ENCODE data around the gene CLINT1. TPM values are rescaled to one million over a fixed set of nuclear protein-coding genes. Genes with fewer than 3 reads are reported as not detected.
"Not testable (repeated sequence)": the region's sequence is repeated elsewhere in the genome, so short reads cannot be mapped to it uniquely, and the experiment has no call there.

Gene CLINT1
- total RNA-seq, 1 experiment from 2014 or later: 69.6 TPM

GRCh38 chr5:157859227-157859575 is 256 bp upstream of the CLINT1 start:
- H3K4me3 ChIP-seq (ENCODE audit: low read depth, low read length, poor library complexity, severe bottlenecking): peak overlapping the region; percentile 98
- H3K27me3 ChIP-seq (replicated peaks; ENCODE audit: insufficient read depth, low read depth, low read length, poor library complexity): no peaks in the 10 kb centered on the region
- POLR2A ChIA-PET (ENCODE audit: low non-redundant PET): interaction anchor here (1.1 kb wide), 1 partner anchor 21 kb away, joined by 12 read pairs; no protein-coding TSS in a partner anchor
- no peak for TF ChIP-seq EZH2 (IDR thresholded peaks at IDR 0.05; ENCODE audit: borderline replicate concordance, low read depth, low read length, poor library complexity, severe bottlenecking)
- TF ChIP-seq CTCF (conservative IDR thresholded peaks at IDR 0.05; ENCODE audit: low read depth, low read length): no peak
- H3K9me3 ChIP-seq (ENCODE audit: low read depth, low read length, poor library complexity, severe bottlenecking): no peaks in the 10 kb centered on the region
- BruUV-seq (replicated peaks): no TSS peak
- H3K4me1 ChIP-seq (ENCODE audit: insufficient read depth, low read length, poor library complexity, severe bottlenecking): peaks cover 6% of the 10 kb centered on the region
- CTCF ChIA-PET: no interaction called here
- no peak for DNase-seq (ENCODE audit: low spot score)
- no peaks in the 10 kb centered on the region for H3K36me3 ChIP-seq (ENCODE audit: insufficient read depth, low read length, poor library complexity, severe bottlenecking)
- peak overlapping the region; percentile 96 for H3K27ac ChIP-seq (ENCODE audit: low read depth, low read length, poor library complexity, severe bottlenecking)
- intact Hi-C loops (cut with micrococcal nuclease; ENCODE audit: unreplicated experiment): loop anchor here (5.0 kb wide), 1 partner anchor 88 kb away; no protein-coding TSS in a partner anchor

- Histone ChIP-seq H3K27ac (ENCODE audit: low read depth, low read length, poor library complexity, severe bottlenecking) (peak overlapping the region; percentile 96), H3K4me3 (ENCODE audit: low read depth, low read length, poor library complexity, severe bottlenecking) (peak overlapping the region; percentile 98)
- BruUV-seq (replicated peaks): TSS peak; percentile 42
Observed at GRCh38 chr5:157857816-157858526, 974 bp downstream of the CLINT1 start.

GRCh38 chr5:157855404-157855994 is 3.4 kb downstream of the CLINT1 start:
- peak; percentile 69 for DNase-seq (ENCODE audit: low spot score)
- CTCF ChIA-PET: interaction anchor here (0.6 to 1.4 kb wide), 3 partner anchors 16 to 288 kb away, joined by 3 read pairs; no protein-coding TSS in a partner anchor
- Histone ChIP-seq H3K27me3 (replicated peaks; ENCODE audit: insufficient read depth, low read depth, low read length, poor library complexity) (no peaks in the 10 kb centered on the region), H3K36me3 (ENCODE audit: insufficient read depth, low read length, poor library complexity, severe bottlenecking) (no peaks in the 10 kb centered on the region), H3K27ac (ENCODE audit: low read depth, low read length, poor library complexity, severe bottlenecking) (no peak overlapping the region), H3K4me1 (ENCODE audit: insufficient read depth, low read length, poor library complexity, severe bottlenecking) (peaks cover 6% of the 10 kb centered on the region), H3K4me3 (ENCODE audit: low read depth, low read length, poor library complexity, severe bottlenecking) (no peak overlapping the region), H3K9me3 (ENCODE audit: low read depth, low read length, poor library complexity, severe bottlenecking) (no peaks in the 10 kb centered on the region)
- POLR2A ChIA-PET (ENCODE audit: low non-redundant PET): interaction anchor here (0.7 kb wide), 1 partner anchor 1927 kb away, joined by 3 read pairs; no protein-coding TSS in a partner anchor
- no TSS peak for BruUV-seq (replicated peaks)
- no peak for TF ChIP-seq EZH2 (IDR thresholded peaks at IDR 0.05; ENCODE audit: borderline replicate concordance, low read depth, low read length, poor library complexity, severe bottlenecking)
- TF ChIP-seq CTCF (conservative IDR thresholded peaks at IDR 0.05; ENCODE audit: low read depth, low read length): peak; percentile 66
- intact Hi-C loops (cut with micrococcal nuclease; ENCODE audit: unreplicated experiment): loop anchor here (5.0 kb wide), 1 partner anchor 92 kb away; no protein-coding TSS in a partner anchor

More at GRCh38 chr5:157857816-157858526, 974 bp downstream of the CLINT1 start:
- H3K4me1 ChIP-seq (ENCODE audit: insufficient read depth, low read length, poor library complexity, severe bottlenecking): peaks cover 6% of the 10 kb centered on the region
- intact Hi-C loops (cut with micrococcal nuclease; ENCODE audit: unreplicated experiment): loop anchor here (5.0 kb wide), 1 partner anchor 89 kb away; no protein-coding TSS in a partner anchor
- TF ChIP-seq EZH2 (IDR thresholded peaks at IDR 0.05; ENCODE audit: borderline replicate concordance, low read depth, low read length, poor library complexity, severe bottlenecking) (no peak), CTCF (conservative IDR thresholded peaks at IDR 0.05; ENCODE audit: low read depth, low read length) (no peak)
- no peak for DNase-seq (ENCODE audit: low spot score)
- ChIA-PET POLR2A (ENCODE audit: low non-redundant PET) (no interaction called here), CTCF (interaction anchor here (0.7 kb wide), 1 partner anchor 72 kb away, joined by 4 read pairs; no protein-coding TSS in a partner anchor)
- H3K9me3 ChIP-seq (ENCODE audit: low read depth, low read length, poor library complexity, severe bottlenecking): no peaks in the 10 kb centered on the region
- H3K27me3 ChIP-seq (replicated peaks; ENCODE audit: insufficient read depth, low read depth, low read length, poor library complexity): no peaks in the 10 kb centered on the region
- no peaks in the 10 kb centered on the region for H3K36me3 ChIP-seq (ENCODE audit: insufficient read depth, low read length, poor library complexity, severe bottlenecking)

GRCh38 chr5:157853365-157853764 is 5.6 kb downstream of the CLINT1 start:
- CTCF ChIA-PET; intact Hi-C loops (cut with micrococcal nuclease; ENCODE audit: unreplicated experiment); H3K27me3 ChIP-seq (replicated peaks; ENCODE audit: insufficient read depth, low read depth, low read length, poor library complexity); H3K4me3 ChIP-seq (ENCODE audit: low read depth, low read length, poor library complexity, severe bottlenecking); POLR2A ChIA-PET (ENCODE audit: low non-redundant PET); H3K4me1 ChIP-seq (ENCODE audit: insufficient read depth, low read length, poor library complexity, severe bottlenecking); BruUV-seq (replicated peaks); H3K9me3 ChIP-seq (ENCODE audit: low read depth, low read length, poor library complexity, severe bottlenecking); H3K27ac ChIP-seq (ENCODE audit: low read depth, low read length, poor library complexity, severe bottlenecking); DNase-seq (ENCODE audit: low spot score); H3K36me3 ChIP-seq (ENCODE audit: insufficient read depth, low read length, poor library complexity, severe bottlenecking): not testable (repeated sequence)
